Fibroblast of lung (primary cell): ENCODE measurements around the gene SNAPIN. TPM values are rescaled to one million over a fixed set of nuclear protein-coding genes. Genes with fewer than 3 reads are reported as not detected.

Source experiments
- DNase-seq, 2 donors: peaks; one replicate each; pipeline versions ENCODE4 v3.0.0 to v3.0.0-alpha.2; 2010; ENCODE audit warnings: low read depth in 2 of 2
- H2AFZ ChIP-seq: 2 replicates; pipeline ENCODE4 v1.5.1; 2012; ENCODE audit warnings: low read length, control low read depth, inconsistent platforms
- H3K27ac ChIP-seq: 2 replicates; pipeline ENCODE4 v1.5.1; 2011; ENCODE audit warnings: low read length, control low read depth; ENCODE audit not compliant: insufficient read depth
- H3K27me3 ChIP-seq: 2 replicates; pipeline ENCODE4 v1.5.1; 2011; ENCODE audit warnings: mild to moderate bottlenecking, low read length; ENCODE audit not compliant: control insufficient read depth, insufficient read depth
- H3K36me3 ChIP-seq: 2 replicates; pipeline ENCODE4 v1.5.1; 2011; ENCODE audit warnings: low read length; ENCODE audit not compliant: control insufficient read depth, insufficient read depth
- H3K4me1 ChIP-seq: 2 replicates; pipeline ENCODE4 v1.5.1; 2011; ENCODE audit warnings: low read length; ENCODE audit not compliant: control insufficient read depth, insufficient read depth; ENCODE audit errors: extremely low read depth
- H3K4me2 ChIP-seq: 2 replicates; pipeline ENCODE4 v1.5.1; 2011; ENCODE audit warnings: low read length, control low read depth; ENCODE audit not compliant: insufficient read depth; ENCODE audit errors: extremely low read depth
- H3K4me3 ChIP-seq, 4 experiments: fragments of 200-600 bp in 1 of 4; sonication (generic) in 1 of 4; replicated peaks in 1 of 4; 2 replicates each; pipeline ENCODE4 v1.5.1; 2011 to 2016; ENCODE audit warnings: low read length in 4 of 4, low read depth in 3 of 4, mild to moderate bottlenecking in 3 of 4, control low read depth in 2 of 4, inconsistent platforms in 1 of 4, mixed read lengths in 1 of 4; ENCODE audit not compliant: insufficient read depth in 1 of 4; ENCODE audit errors: control extremely low read depth in 1 of 4
- H3K79me2 ChIP-seq: 2 replicates; pipeline ENCODE4 v1.5.1; 2012; ENCODE audit warnings: mild to moderate bottlenecking, low read length, inconsistent platforms; ENCODE audit not compliant: control insufficient read depth, insufficient read depth
- H3K9ac ChIP-seq: 2 replicates; pipeline ENCODE4 v1.5.1; 2011; ENCODE audit warnings: mild to moderate bottlenecking, low read length, control low read depth; ENCODE audit not compliant: insufficient read depth
- H3K9me3 ChIP-seq: 2 replicates; pipeline ENCODE4 v1.5.1; 2012; ENCODE audit warnings: low read depth, low read length; ENCODE audit not compliant: control insufficient read depth, insufficient read depth
- H4K20me1 ChIP-seq: 2 replicates; pipeline ENCODE4 v1.5.1; 2011; ENCODE audit warnings: low read length; ENCODE audit not compliant: control insufficient read depth, insufficient read depth; ENCODE audit errors: extremely low read depth
- CTCF ChIP-seq, 2 donors: IDR thresholded peaks in 1 of 2; conservative IDR thresholded peaks in 1 of 2; 1 replicate in 1 of 2; 2 replicates in 1 of 2; pipeline ENCODE4 v1.5.1; 2011 to 2012; ENCODE audit warnings: low read length in 2 of 2, control low read depth in 1 of 2, inconsistent platforms in 1 of 2, low read depth in 1 of 2, mild to moderate bottlenecking in 1 of 2
- EZH2 ChIP-seq: IDR thresholded peaks from 2 replicates; pipeline ENCODE4 v1.5.1; 2012; ENCODE audit warnings: low read length, control low read depth, mild to moderate bottlenecking; ENCODE audit errors: missing control alignments
- polyA plus RNA-seq, 2 donors: library from polyadenylated mRNA; depleted of rRNA in 1 of 2; stranded (reverse) in 1 of 2; unstranded in 1 of 2; fragments of >200 nt; gene quantifications; 2 replicates each; pipeline ENCODE4 v1.2.1, GENCODE V29; 2011 to 2012; ENCODE audit warnings: missing spikeins in 1 of 2
- total RNA-seq: library from RNA; depleted of rRNA; stranded (reverse); fragments of >200 nt; gene quantifications from 2 replicates; pipeline ENCODE4 v1.2.1, GENCODE V29; 2014

Gene SNAPIN
- total and polyA plus RNA-seq, 2 donors (not counting 1 experiment from before 2014, with no cell fraction given), result 56.8 to 76.5 TPM

- Histone ChIP-seq H3K9ac (no peak overlapping the region), H3K27ac (no peak overlapping the region), H4K20me1 (no peaks in the 10 kb centered on the region), H3K79me2 (peaks cover 16% of the 10 kb centered on the region), H3K4me2 (no peak overlapping the region), H3K36me3 (peaks cover 3% of the 10 kb centered on the region), H3K9me3 (no peaks in the 10 kb centered on the region), H3K4me1 (peaks cover 9% of the 10 kb centered on the region), H2AFZ (no peak overlapping the region), H3K27me3 (no peaks in the 10 kb centered on the region), H3K4me3 (no peak overlapping the region)
- TF ChIP-seq EZH2 (no peak), CTCF (conservative IDR thresholded peaks at IDR 0.05 in 1 of 2, IDR thresholded peaks at IDR 0.05 in 1 of 2; ENCODE audit: low read depth in 1 of 2, low read length in 2 of 2) (no peak)
- DNase-seq, result no peak
These were observed 29.7 kb upstream of the SNAPIN start for GRCh38 chr1:153628638-153629342.

- H3K27me3 ChIP-seq, result no peaks in the 10 kb centered on the region
- no peak overlapping the region for H2AFZ ChIP-seq
- no peak overlapping the region for H3K27ac ChIP-seq
- no peak for TF ChIP-seq CTCF (conservative IDR thresholded peaks at IDR 0.05 in 1 of 2, IDR thresholded peaks at IDR 0.05 in 1 of 2; ENCODE audit: low read depth in 1 of 2, low read length in 2 of 2)
- TF ChIP-seq EZH2, result no peak
- H3K79me2 ChIP-seq, result peaks cover 16% of the 10 kb centered on the region
- H3K4me1 ChIP-seq, result peaks cover 9% of the 10 kb centered on the region
- H3K4me3 ChIP-seq, result no peak overlapping the region
- peaks cover 3% of the 10 kb centered on the region for H3K36me3 ChIP-seq
- no peaks in the 10 kb centered on the region for H3K9me3 ChIP-seq
- H3K4me2 ChIP-seq, result no peak overlapping the region
- no peak overlapping the region for H3K9ac ChIP-seq
- DNase-seq, result no peak
- H4K20me1 ChIP-seq, result no peaks in the 10 kb centered on the region
These were observed 29.2 kb upstream of the SNAPIN start for GRCh38 chr1:153629343-153629665.

DNA sequence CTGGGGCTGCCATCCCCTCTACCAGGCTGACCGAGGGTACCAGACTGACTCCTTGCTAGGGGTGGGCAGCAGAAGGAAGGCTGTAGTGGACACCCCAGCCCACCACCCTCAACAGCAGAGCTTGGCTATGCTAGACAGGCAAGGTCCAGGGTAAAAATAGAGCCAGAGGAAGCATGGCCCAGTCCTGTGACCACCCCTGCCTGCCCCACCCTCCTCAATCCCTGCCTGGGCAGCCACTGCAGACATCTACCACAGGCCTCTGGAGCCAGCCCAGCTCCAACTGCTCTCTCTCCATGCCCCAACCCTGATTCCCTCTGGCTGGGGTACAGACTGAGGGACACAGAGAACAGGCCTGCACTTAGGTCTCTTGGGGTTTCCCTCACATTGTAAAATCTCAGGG lies 28.5 kb upstream of the SNAPIN start:
- H3K4me3 ChIP-seq, result no peak overlapping the region
- H3K36me3 ChIP-seq, result peaks cover 2% of the 10 kb centered on the region
- no peak overlapping the region for H3K9ac ChIP-seq
- TF ChIP-seq EZH2, result no peak
- no peak for TF ChIP-seq CTCF (conservative IDR thresholded peaks at IDR 0.05 in 1 of 2, IDR thresholded peaks at IDR 0.05 in 1 of 2; ENCODE audit: low read depth in 1 of 2, low read length in 2 of 2)
- no peak for DNase-seq
- no peaks in the 10 kb centered on the region for H3K9me3 ChIP-seq
- H4K20me1 ChIP-seq, result no peaks in the 10 kb centered on the region
- no peak overlapping the region for H3K27ac ChIP-seq
- no peak overlapping the region for H3K4me2 ChIP-seq
- H3K4me1 ChIP-seq, result peaks cover 9% of the 10 kb centered on the region
- H3K27me3 ChIP-seq, result no peaks in the 10 kb centered on the region
- H3K79me2 ChIP-seq, result peaks cover 21% of the 10 kb centered on the region
- no peak overlapping the region for H2AFZ ChIP-seq
